IMR-90 (cell line): ENCODE data around the gene LRRC47. TPM values are rescaled to one million over a fixed set of nuclear protein-coding genes. Genes with fewer than 3 reads are reported as not detected.

Source experiments
- ATAC-seq: fragments of 200-7000 bp; cut with Tn5 transposase; 2 replicates; pipeline ENCODE4 v1.9.1; 2020; ENCODE audit warnings: low read depth, mild to moderate bottlenecking, moderate library complexity
- BruUV-seq: library from RNA; stranded (reverse); fragments of 400-500 nt; replicated peaks from 2 replicates; lab custom pipeline; 2021; lab: Mats Ljungman, UMichigan
- CTCF ChIA-PET: fragments of 300-600 bp; formaldehyde crosslinking; extraction: SDS; loops from one replicate; lab custom pipeline; 2021; ENCODE audit warnings: antibody characterized with exemption; lab: Yijun Ruan, JAX
- POLR2A ChIA-PET: fragments of 300-600 bp; sonication (Branson Sonifier 250); formaldehyde crosslinking; loops from one replicate; lab custom pipeline; 2022; ENCODE audit warnings: antibody characterized with exemption; ENCODE audit not compliant: unreplicated experiment; lab: Charles Lee
- DNase-seq: peaks from one replicate; pipeline ENCODE4 v3.0.0; 2013
- H2AFZ ChIP-seq: replicated peaks from 2 replicates; pipeline ENCODE3; 2013; ENCODE audit warnings: low read length, mild to moderate bottlenecking; ENCODE audit not compliant: poor library complexity
- H2AK5ac ChIP-seq: 2 replicates; pipeline ENCODE4 v1.6.1; 2013; ENCODE audit warnings: low read depth, low read length, inconsistent platforms
- H2AK9ac ChIP-seq: replicated peaks from 2 replicates; pipeline ENCODE3; 2013; ENCODE audit warnings: mild to moderate bottlenecking, low read depth, low read length, moderate library complexity; ENCODE audit not compliant: poor library complexity
- H2BK120ac ChIP-seq: 2 replicates; pipeline ENCODE4 v1.6.1; 2013; ENCODE audit warnings: low read depth, low read length, inconsistent platforms
- H2BK15ac ChIP-seq: 3 replicates; pipeline ENCODE4 v1.6.1; 2013; ENCODE audit warnings: low read depth, low read length, inconsistent platforms
- H2BK20ac ChIP-seq: 2 replicates; pipeline ENCODE4 v1.6.1; 2013; ENCODE audit warnings: low read depth, mild to moderate bottlenecking, inconsistent platforms, low read length, moderate library complexity
- H2BK5ac ChIP-seq: 2 replicates; pipeline ENCODE4 v1.6.1; 2013; ENCODE audit warnings: mild to moderate bottlenecking, low read depth, low read length, inconsistent platforms; ENCODE audit not compliant: poor library complexity, severe bottlenecking
- H3K14ac ChIP-seq: replicated peaks from 2 replicates; pipeline ENCODE4 v1.6.1; 2013; ENCODE audit warnings: low read depth, low read length, inconsistent platforms
- H3K18ac ChIP-seq: 2 replicates; pipeline ENCODE4 v1.6.1; 2013; ENCODE audit warnings: low read depth, low read length, control low read depth
- H3K23ac ChIP-seq: 2 replicates; pipeline ENCODE4 v1.6.1; 2013; ENCODE audit warnings: low read depth, low read length, inconsistent platforms
- H3K27ac ChIP-seq: 2 replicates; pipeline ENCODE4 v1.5.1; 2013; ENCODE audit warnings: mild to moderate bottlenecking, control low read depth, low read length; ENCODE audit not compliant: insufficient read depth
- H3K27me3 ChIP-seq: 2 replicates; pipeline ENCODE4 v1.6.1; 2013; ENCODE audit warnings: low read length; ENCODE audit not compliant: control insufficient read depth, insufficient read depth
- H3K36me3 ChIP-seq: 2 replicates; pipeline ENCODE4 v1.6.1; 2013; ENCODE audit warnings: low read length, mixed read lengths; ENCODE audit not compliant: control insufficient read depth, insufficient read depth
- H3K4ac ChIP-seq: 2 replicates; pipeline ENCODE4 v1.6.1; 2013; ENCODE audit warnings: low read depth, low read length, inconsistent platforms
- H3K4me1 ChIP-seq: 2 replicates; pipeline ENCODE4 v1.6.1; 2013; ENCODE audit warnings: low read length, mixed read lengths; ENCODE audit not compliant: control insufficient read depth, insufficient read depth
- H3K4me2 ChIP-seq: 2 replicates; pipeline ENCODE4 v1.6.1; 2013; ENCODE audit warnings: low read depth, mild to moderate bottlenecking, control low read depth, low read length, moderate library complexity
- H3K4me3 ChIP-seq: 2 replicates; pipeline ENCODE4 v1.5.1; 2013; ENCODE audit warnings: low read depth, mild to moderate bottlenecking, control low read depth, low read length, moderate library complexity; ENCODE audit not compliant: insufficient read depth
- H3K56ac ChIP-seq: 2 replicates; pipeline ENCODE4 v1.6.1; 2013; ENCODE audit warnings: low read length, inconsistent platforms; ENCODE audit not compliant: insufficient read depth; ENCODE audit errors: extremely low read depth
- H3K79me1 ChIP-seq, 2 experiments: 2 replicates each; pipeline ENCODE4 v1.6.1; 2013; ENCODE audit warnings: low read length in 2 of 2, inconsistent platforms in 1 of 2, low read depth in 1 of 2
- H3K9ac ChIP-seq: 2 replicates; pipeline ENCODE4 v1.6.1; 2013; ENCODE audit warnings: low read depth, low read length, control low read depth
- H3K9me1 ChIP-seq: 2 replicates; pipeline ENCODE4 v1.6.1; 2013; ENCODE audit warnings: low read length, inconsistent platforms; ENCODE audit not compliant: insufficient read depth
- H3K9me3 ChIP-seq: 2 replicates; pipeline ENCODE4 v1.6.1; 2013; ENCODE audit warnings: low read length; ENCODE audit not compliant: control insufficient read depth, insufficient read depth
- H4K20me1 ChIP-seq: 2 replicates; pipeline ENCODE4 v1.6.1; 2013; ENCODE audit warnings: low read length, inconsistent platforms; ENCODE audit not compliant: insufficient read depth
- H4K5ac ChIP-seq: 2 replicates; pipeline ENCODE4 v1.6.1; 2013; ENCODE audit warnings: mild to moderate bottlenecking, low read depth, low read length, control low read depth
- H4K8ac ChIP-seq, 2 experiments: 2 replicates each; pipeline ENCODE4 v1.6.1; 2013; ENCODE audit warnings: low read depth in 2 of 2, low read length in 2 of 2, control low read depth in 1 of 2, inconsistent platforms in 1 of 2
- H4K91ac ChIP-seq: 2 replicates; pipeline ENCODE4 v1.6.1; 2013; ENCODE audit warnings: low read depth, low read length, inconsistent platforms; ENCODE audit not compliant: insufficient read depth
- BHLHE40 ChIP-seq: fragments of 150-350 bp; IDR thresholded peaks from 2 replicates; pipeline ENCODE4 v1.6.1; 2016; ENCODE audit warnings: mild to moderate bottlenecking, low read depth, low read length
- CEBPB ChIP-seq: IDR thresholded peaks from 2 replicates; pipeline ENCODE4 v1.6.1; 2012; ENCODE audit warnings: low read depth, low read length, improper control_type of control experiment
- CHD1 ChIP-seq: IDR thresholded peaks from 2 replicates; pipeline ENCODE4 v1.6.1; 2012; ENCODE audit warnings: low read depth, low read length, improper control_type of control experiment
- CTCF ChIP-seq: conservative IDR thresholded peaks from 2 replicates; pipeline ENCODE4 v1.5.1; 2012; ENCODE audit warnings: mild to moderate bottlenecking, low read depth, low read length, improper control_type of control experiment
- ELK1 ChIP-seq: fragments of 150-350 bp; IDR thresholded peaks from 2 replicates; pipeline ENCODE4 v1.6.1; 2016; ENCODE audit warnings: low read depth, mild to moderate bottlenecking, low read length, moderate library complexity, borderline replicate concordance
- FOS ChIP-seq: fragments of 150-350 bp; IDR thresholded peaks from 2 replicates; pipeline ENCODE4 v1.6.1; 2016; ENCODE audit warnings: low read depth, low read length
- MAFK ChIP-seq: IDR thresholded peaks from 2 replicates; pipeline ENCODE4 v1.6.1; 2012; ENCODE audit warnings: low read depth, low read length, improper control_type of control experiment
- MAZ ChIP-seq: IDR thresholded peaks from 2 replicates; pipeline ENCODE4 v1.6.1; 2012; ENCODE audit warnings: low read depth, mild to moderate bottlenecking, low read length, improper control_type of control experiment, moderate library complexity, borderline replicate concordance
- MXI1 ChIP-seq: IDR thresholded peaks from 2 replicates; pipeline ENCODE4 v1.6.1; 2012; ENCODE audit warnings: low read depth, mild to moderate bottlenecking, low read length, moderate library complexity, borderline replicate concordance
- NFE2L2 ChIP-seq: fragments of 150-350 bp; IDR thresholded peaks from 2 replicates; pipeline ENCODE4 v1.6.1; 2016; ENCODE audit warnings: low read depth, mild to moderate bottlenecking, low read length
- POLR2A ChIP-seq: IDR thresholded peaks from 2 replicates; pipeline ENCODE4 v1.6.1; 2012; ENCODE audit warnings: mild to moderate bottlenecking, low read depth, low read length
- RAD21 ChIP-seq: IDR thresholded peaks from 2 replicates; pipeline ENCODE4 v1.6.1; 2012; ENCODE audit warnings: low read length, improper control_type of control experiment
- RCOR1 ChIP-seq: IDR thresholded peaks from 2 replicates; pipeline ENCODE4 v1.6.1; 2012; ENCODE audit warnings: mild to moderate bottlenecking, low read length, improper control_type of control experiment; ENCODE audit not compliant: insufficient replicate concordance
- RFX5 ChIP-seq: IDR thresholded peaks from 2 replicates; pipeline ENCODE4 v1.8.0; 2012; ENCODE audit warnings: low read depth, mild to moderate bottlenecking, low read length, moderate library complexity
- SMC3 ChIP-seq: fragments of 150-350 bp; IDR thresholded peaks from 2 replicates; pipeline ENCODE4 v1.6.1; 2016; ENCODE audit warnings: low read depth, mild to moderate bottlenecking, antibody characterized with exemption, low read length, moderate library complexity
- USF2 ChIP-seq: fragments of 150-350 bp; IDR thresholded peaks from 2 replicates; pipeline ENCODE4 v1.6.1; 2017; ENCODE audit warnings: mild to moderate bottlenecking, antibody characterized with exemption, low read length, low read depth
- WGBS, 2 experiments: methylation state at CpG; one replicate each; pipeline versions ENCODE4 v1.1.5 to v1.1.7; 2013; ENCODE audit warnings: missing lambda C conversion rate in 2 of 2; ENCODE audit not compliant: insufficient read length in 1 of 2; ENCODE audit errors: extremely low coverage in 2 of 2; 5-methylcytosine and 5-hydroxymethylcytosine counted together
- dilution Hi-C: fragments of 300-500 bp; cut with HindIII; formaldehyde crosslinking; loops from one replicate; pipeline ENCODE4 v1.14.3; 2018; ENCODE audit warnings: low sequenced_read_pairs; ENCODE audit not compliant: unreplicated experiment
- in situ Hi-C: fragments of 300-500 bp; cut with MboI; formaldehyde crosslinking; loops from 3 replicates; pipeline ENCODE4 v1.14.3; 2019; ENCODE audit warnings: low sequenced_read_pairs, inconsistent platforms, mixed read lengths
- intact Hi-C: fragments of 100-400 bp; cut with micrococcal nuclease; formaldehyde crosslinking; loops from 2 replicates; pipeline ENCODE4 v1.10.0; 2022
- polyA plus RNA-seq, 3 experiments: library from polyadenylated mRNA; depleted of rRNA; stranded (reverse); fragments of >200 nt; gene quantifications; 2 replicates each; pipeline ENCODE4 v1.2.3, GENCODE V29; 2012; ENCODE audit warnings: low replicate concordance in 1 of 3
- total RNA-seq: library from RNA; depleted of rRNA; stranded (reverse); fragments of >200 nt; gene quantifications from 2 replicates; pipeline ENCODE4 v1.2.3, GENCODE V29; 2012

Gene LRRC47
- total and polyA plus RNA-seq, 2 of the 4 experiments (the other 2 are of a cell fraction), result 15.2 to 19.7 TPM

- Histone ChIP-seq H3K4me1 (no peaks in the 10 kb centered on the region), H2BK120ac (no peak overlapping the region), H3K9me3 (peaks cover 2% of the 10 kb centered on the region), H3K27me3 (peaks cover 35% of the 10 kb centered on the region), H3K14ac (no peak overlapping the region), H3K27ac (no peak overlapping the region), H4K91ac (no peak overlapping the region), H3K23ac (no peak overlapping the region), H3K9ac (no peak overlapping the region), H4K8ac (no peak overlapping the region), H3K79me1 (no peaks in the 10 kb centered on the region), H3K9me1 (no peaks in the 10 kb centered on the region), H2AFZ (no peak overlapping the region), H4K5ac (no peak overlapping the region), H4K20me1 (no peaks in the 10 kb centered on the region), H3K4me3 (no peak overlapping the region), H3K36me3 (no peaks in the 10 kb centered on the region), H2AK5ac (no peak overlapping the region), H3K18ac (no peak overlapping the region), H2AK9ac (no peak overlapping the region), H3K4me2 (no peak overlapping the region), H2BK15ac (no peak overlapping the region), H2BK20ac (no peak overlapping the region), H3K4ac (no peak overlapping the region), H2BK5ac (no peak overlapping the region), H3K56ac (no peak overlapping the region)
- no TSS peak for BruUV-seq
- ChIA-PET POLR2A (no interaction called here), CTCF (no interaction called here)
- WGBS, 2 experiments, result no CpG with 5 or more reads among the region's 6 CpGs
- dilution Hi-C loops (no loop called here), intact Hi-C loops (no loop called here), in situ Hi-C loops (no loop called here)
- TF ChIP-seq RCOR1, result no peak
- no peak for TF ChIP-seq NFE2L2
- TF ChIP-seq ELK1, result no peak
- TF ChIP-seq RAD21, result no peak
- no peak for TF ChIP-seq MAFK
- no peak for TF ChIP-seq MXI1
- TF ChIP-seq RFX5, result no peak
- no peak for TF ChIP-seq USF2
- no peak for TF ChIP-seq FOS
- no peak for TF ChIP-seq POLR2A
- TF ChIP-seq SMC3, result no peak
- TF ChIP-seq MAZ, result no peak
- TF ChIP-seq BHLHE40, result no peak
- no peak for TF ChIP-seq CTCF
- no peak for TF ChIP-seq CHD1
- no peak for TF ChIP-seq CEBPB
- DNase-seq, result no peak
- no peak for ATAC-seq
Measured at GRCh38 chr1:3759164-3759563, 37.1 kb downstream of the LRRC47 start.
